Measurements from ENCODE around the gene EP400. TPM values are rescaled to one million over a fixed set of nuclear protein-coding genes. Genes with fewer than 3 reads are reported as not detected.

The EP400 gene
- total and polyA plus RNA-seq, 9 of the 15 experiments (the other 6 are each of a cell fraction or from before 2014, with no cell fraction given) = 4.5 to 58.0 (median 7.0) TPM

- TF ChIP-seq ATF4 (CRISPR knock-in tag; IDR thresholded peaks at IDR 0.05) (no peak), RBM34 (IDR thresholded peaks at IDR 0.05; ENCODE audit: borderline replicate concordance, insufficient read depth, low read length) (no peak), RFX1 (IDR thresholded peaks at IDR 0.05) (no peak), POLR2A (conservative IDR thresholded peaks at IDR 0.05) (no peak), SP2 (IDR thresholded peaks at IDR 0.05; ENCODE audit: extremely low read depth, low read depth, low read length, poor library complexity, severe bottlenecking) (no peak), CCAR2 (IDR thresholded peaks at IDR 0.05; ENCODE audit: low read depth, low read length) (no peak)
Observed at GRCh38 chr12:131903270-131904255, 46.2 kb upstream of the EP400 start (continued).

GRCh38 chr12:131904346-131904745 lies 45.4 kb upstream of the EP400 start:
- BruUV-seq (replicated peaks) = no TSS peak
- TF ChIP-seq ADNP (tag; IDR thresholded peaks at IDR 0.05) (no peak), PRDM10 (IDR thresholded peaks at IDR 0.05; ENCODE audit: partially characterized antibody) (no peak), ZNF77 (CRISPR knock-in tag; IDR thresholded peaks at IDR 0.05) (no peak), ZNF609 (CRISPR knock-in tag; IDR thresholded peaks at IDR 0.05; ENCODE audit: borderline replicate concordance) (no peak)

More at GRCh38 chr12:131904346-131904745, 45.4 kb upstream of the EP400 start:
- ATAC-seq (no peak), FAIRE-seq (no peak), DNase-seq (ENCODE audit: extremely low read depth in 1 of 4, low spot score in 3 of 4) (no peak)
- peaks cover 21% of the 10 kb centered on the region; the same call in 1 of the 2 replicates for H4K20me1 ChIP-seq (replicated peaks; ENCODE audit: control insufficient read depth, insufficient read depth, low read length)
- no peaks in the 10 kb centered on the region for H3K36me3 ChIP-seq (ENCODE audit: control insufficient read depth, insufficient read depth, low read length)
- no peak overlapping the region for H3K27ac ChIP-seq (ENCODE audit: extremely low read depth, low read depth, low read length)
- H3K4me2 ChIP-seq (ENCODE audit: insufficient read depth, low read length) = no peak overlapping the region
- CTCF ChIA-PET (ENCODE audit: low intra/inter-chr PET ratio) = no interaction called here
- no peaks in the 10 kb centered on the region; the same call in 2 of the 3 replicates for H3K79me2 ChIP-seq (ENCODE audit: control insufficient read depth, insufficient read depth, low read length)
- 88% methylated on average over 5 of the region's 5 CpGs for WGBS (ENCODE audit: insufficient coverage, low coverage, missing lambda C conversion rate)
- H3K9me1 ChIP-seq (ENCODE audit: control insufficient read depth, insufficient read depth, low read length) = no peaks in the 10 kb centered on the region
- in situ Hi-C loops (cut with MboI) (no loop called here), intact Hi-C loops (cut with micrococcal nuclease) (no loop called here)
- no peak overlapping the region for H3K4me3 ChIP-seq
- H2AFZ ChIP-seq (ENCODE audit: low read depth, low read length) = no peak overlapping the region
- no peaks in the 10 kb centered on the region for H3K27me3 ChIP-seq (ENCODE audit: control insufficient read depth in 2 of 2, insufficient read depth in 2 of 2, low read length in 2 of 2)
- H3K9ac ChIP-seq (ENCODE audit: insufficient read depth in 1 of 2, low read depth in 2 of 2, low read length in 2 of 2) = peak overlapping the region in 1 of 2 experiments; percentile 74; a peak in 1 of 4 replicates
- H3K4me1 ChIP-seq (replicated peaks in 1 of 2; ENCODE audit: control insufficient read depth in 2 of 2, insufficient read depth in 2 of 2, low read length in 2 of 2) = peaks cover 0 to 43% of the 10 kb centered on the region in 2 experiments; a peak in 2 of 5 replicates
- H3K9me3 ChIP-seq (replicated peaks; ENCODE audit: control insufficient read depth, insufficient read depth, low read depth, low read length) = no peaks in the 10 kb centered on the region
- POLR2A ChIA-PET = interaction anchor here (1.0 kb wide), 1 partner anchor 44 kb away, joined by 3 read pairs; no protein-coding TSS in a partner anchor
